SKM-1 treated with dmso at 0.1 percent for 144 hours (cell line): ENCODE data around the gene DGKB.
A peak's percentile ranks its signal among the peaks of the same experiment; 100 is the strongest.
"Not testable (repeated sequence)": the region's sequence is repeated elsewhere in the genome, so short reads cannot be mapped to it uniquely, and the experiment has no call there.

ENCODE experiments used
- DNase-seq: peaks from one replicate; lab custom pipeline; 2025; ENCODE audit not compliant: unreplicated experiment; lab: John Stamatoyannopoulos, UW

DGKB gene

GRCh38 chr7:14487701-14488395 is 414.7 kb downstream of the DGKB start:
- DNase-seq, result no peak

- no peak for DNase-seq
These were observed 418.9 kb downstream of the DGKB start for GRCh38 chr7:14483663-14484062.

GRCh38 chr7:14480281-14480680 is 422.3 kb downstream of the DGKB start:
- no peak for DNase-seq

GRCh38 chr7:14478834-14479510 is 423.6 kb downstream of the DGKB start:
- no peak for DNase-seq

GRCh38 chr7:14461716-14462115 is 440.8 kb downstream of the DGKB start:
- DNase-seq, result not testable (repeated sequence)

GRCh38 chr7:14458846-14459245 is 443.7 kb downstream of the DGKB start:
- not testable (repeated sequence) for DNase-seq

- peak; percentile 55 for DNase-seq
These were observed 444.7 kb downstream of the DGKB start for GRCh38 chr7:14457568-14458453.

GRCh38 chr7:14449291-14449690 is 453.3 kb downstream of the DGKB start:
- DNase-seq, result no peak

GRCh38 chr7:14446829-14447228 is 455.7 kb downstream of the DGKB start:
- no peak for DNase-seq

- DNase-seq, result no peak
These were observed 456.3 kb downstream of the DGKB start for GRCh38 chr7:14446219-14446618.

- no peak for DNase-seq
These were observed 464.2 kb downstream of the DGKB start for GRCh38 chr7:14438366-14438765.

GRCh38 chr7:14436878-14437277 is 465.7 kb downstream of the DGKB start:
- DNase-seq, result no peak

GRCh38 chr7:14432924-14433323 is 469.6 kb downstream of the DGKB start:
- no peak for DNase-seq

- DNase-seq, result no peak
These were observed 471.6 kb downstream of the DGKB start for GRCh38 chr7:14430926-14431325.

GRCh38 chr7:14425559-14425958 is 477.0 kb downstream of the DGKB start:
- no peak for DNase-seq

- DNase-seq, result no peak
These were observed 477.9 kb downstream of the DGKB start for GRCh38 chr7:14424675-14425074.

GRCh38 chr7:14420768-14421167 is 481.8 kb downstream of the DGKB start:
- DNase-seq, result no peak

GRCh38 chr7:14419531-14419930 is 483.0 kb downstream of the DGKB start:
- DNase-seq, result no peak

- no peak for DNase-seq
These were observed 483.9 kb downstream of the DGKB start for GRCh38 chr7:14418633-14419032.

GRCh38 chr7:14414274-14414986 is 488.1 kb downstream of the DGKB start:
- no peak for DNase-seq
